Spinal cord (tissue), 10 donors: ENCODE measurements around the gene SHANK1. TPM values are rescaled to one million over a fixed set of nuclear protein-coding genes. Genes with fewer than 3 reads are reported as not detected.
A peak's percentile ranks its signal among the peaks of the same experiment; 100 is the strongest.

Source experiments
- DNase-seq, 6 donors: peaks; one replicate each; pipeline versions ENCODE4 v3.0.0 to v3.0.0-alpha.2; 2013 to 2015; ENCODE audit warnings: low spot score in 6 of 6, low read depth in 4 of 6
- H3K27ac ChIP-seq: one replicate; pipeline ENCODE4 v1.5.1; 2013; ENCODE audit warnings: low read depth, low read length, control low read depth
- H3K27me3 ChIP-seq: one replicate; pipeline ENCODE4 v1.6.1; 2013; ENCODE audit warnings: low read length; ENCODE audit not compliant: control insufficient read depth, insufficient read depth
- H3K36me3 ChIP-seq: one replicate; pipeline ENCODE4 v1.6.1; 2013; ENCODE audit warnings: low read length; ENCODE audit not compliant: control insufficient read depth, insufficient read depth
- H3K4me1 ChIP-seq: one replicate; pipeline ENCODE4 v1.6.1; 2013; ENCODE audit warnings: low read length; ENCODE audit not compliant: control insufficient read depth, insufficient read depth
- H3K4me3 ChIP-seq: one replicate; pipeline ENCODE4 v1.5.1; 2013; ENCODE audit warnings: low read depth, low read length, control low read depth
- H3K9me3 ChIP-seq: one replicate; pipeline ENCODE4 v1.6.1; 2013; ENCODE audit warnings: low read length; ENCODE audit not compliant: control insufficient read depth, insufficient read depth
- WGBS: methylation state at CpG from one replicate; pipeline ENCODE4 v1.1.5; 2013; ENCODE audit warnings: missing lambda C conversion rate; ENCODE audit not compliant: insufficient coverage; 5-methylcytosine and 5-hydroxymethylcytosine counted together
- polyA plus RNA-seq, 2 donors: library from polyadenylated mRNA; unstranded; fragments of 120-200 nt; gene quantifications; one replicate each; pipeline ENCODE4 v1.2.1, GENCODE V29; 2013; ENCODE audit not compliant: insufficient read length in 2 of 2
- total RNA-seq, 2 donors: library from RNA; depleted of rRNA in 1 of 2; stranded (reverse); fragments of 120-200 nt in 1 of 2; fragments of >200 nt in 1 of 2; gene quantifications; one replicate each; pipeline versions ENCODE4 v1.2.3 to v1.2.4, GENCODE V29; 2013 to 2014
- donor health status: healthy.

The SHANK1 gene
- total and polyA plus RNA-seq, 4 donors: 8.4 to 116 (median 61.9) TPM

- DNase-seq: peak in 1 of 6 donors; percentile 22
- no peak overlapping the region for H3K27ac ChIP-seq
- H3K36me3 ChIP-seq: no peaks in the 10 kb centered on the region
- H3K9me3 ChIP-seq: no peaks in the 10 kb centered on the region
- no peak overlapping the region for H3K4me3 ChIP-seq
- H3K4me1 ChIP-seq: no peaks in the 10 kb centered on the region
- peaks cover 3% of the 10 kb centered on the region for H3K27me3 ChIP-seq
- WGBS: 78% methylated on average over 16 of the region's 23 CpGs
These were observed 19.7 kb upstream of the SHANK1 start for GRCh38 chr19:50739132-50739913.

GRCh38 chr19:50736338-50736737 is 16.7 kb upstream of the SHANK1 start:
- no peaks in the 10 kb centered on the region for H3K4me1 ChIP-seq
- H3K4me3 ChIP-seq: no peak overlapping the region
- DNase-seq: no peak
- H3K27me3 ChIP-seq: peaks cover 3% of the 10 kb centered on the region
- 78% methylated on average over 2 of the region's 5 CpGs for WGBS
- no peaks in the 10 kb centered on the region for H3K36me3 ChIP-seq
- H3K9me3 ChIP-seq: no peaks in the 10 kb centered on the region
- H3K27ac ChIP-seq: no peak overlapping the region

DNA sequence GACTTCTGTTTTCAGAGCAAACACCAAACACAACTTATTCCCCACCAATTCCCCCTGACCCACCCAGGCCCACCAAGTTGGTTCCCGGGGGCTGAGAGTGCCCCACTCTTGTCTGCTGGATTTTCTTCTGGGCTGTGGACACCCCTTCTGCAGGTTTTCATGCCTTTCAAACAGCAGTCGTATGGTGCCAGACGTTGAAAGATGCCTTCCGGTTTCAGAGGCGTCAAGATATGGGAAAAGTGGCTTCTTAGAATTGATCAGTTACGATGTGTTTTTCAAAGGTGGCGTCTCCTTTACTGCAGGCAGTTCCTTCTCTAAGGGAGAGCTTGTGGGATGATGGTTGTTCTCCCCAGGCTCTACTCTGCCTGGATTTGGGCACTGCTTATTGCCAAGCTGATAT is 16.3 kb upstream of the SHANK1 start:
- H3K36me3 ChIP-seq: no peaks in the 10 kb centered on the region
- 89% methylated on average over 3 of the region's 7 CpGs for WGBS
- H3K27me3 ChIP-seq: peaks cover 3% of the 10 kb centered on the region

DNA sequence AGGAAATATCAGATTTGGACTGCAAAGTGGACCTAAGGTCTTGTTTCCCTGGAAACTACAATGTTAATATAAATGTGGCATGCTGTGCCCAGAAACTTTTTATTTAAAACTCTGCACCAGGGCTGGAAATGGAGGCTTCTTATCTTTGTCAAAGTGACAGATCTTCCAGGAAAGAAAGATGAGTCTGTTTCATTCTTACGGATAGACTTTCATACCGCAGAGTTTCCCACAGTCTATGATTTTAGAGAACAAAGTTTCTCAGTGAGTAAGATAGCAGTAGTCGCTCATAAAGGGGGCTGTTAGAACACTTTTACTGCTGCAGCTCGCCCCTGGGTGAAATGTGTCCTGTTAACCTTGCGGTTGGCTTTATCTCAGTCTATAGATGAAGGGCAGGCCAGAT is 10.3 kb upstream of the SHANK1 start:
- no peaks in the 10 kb centered on the region for H3K27me3 ChIP-seq
- 84% methylated on average over 3 of the region's 5 CpGs for WGBS
- no peaks in the 10 kb centered on the region for H3K9me3 ChIP-seq
- no peak overlapping the region for H3K4me3 ChIP-seq
- no peak overlapping the region for H3K27ac ChIP-seq
- H3K36me3 ChIP-seq: no peaks in the 10 kb centered on the region
- peaks cover 27% of the 10 kb centered on the region for H3K4me1 ChIP-seq
- no peak for DNase-seq

More for the DNA sequence above, 16.3 kb upstream of the SHANK1 start:
- Histone ChIP-seq H3K4me3 (no peak overlapping the region), H3K4me1 (no peaks in the 10 kb centered on the region), H3K9me3 (no peaks in the 10 kb centered on the region), H3K27ac (no peak overlapping the region)
- DNase-seq: no peak

DNA sequence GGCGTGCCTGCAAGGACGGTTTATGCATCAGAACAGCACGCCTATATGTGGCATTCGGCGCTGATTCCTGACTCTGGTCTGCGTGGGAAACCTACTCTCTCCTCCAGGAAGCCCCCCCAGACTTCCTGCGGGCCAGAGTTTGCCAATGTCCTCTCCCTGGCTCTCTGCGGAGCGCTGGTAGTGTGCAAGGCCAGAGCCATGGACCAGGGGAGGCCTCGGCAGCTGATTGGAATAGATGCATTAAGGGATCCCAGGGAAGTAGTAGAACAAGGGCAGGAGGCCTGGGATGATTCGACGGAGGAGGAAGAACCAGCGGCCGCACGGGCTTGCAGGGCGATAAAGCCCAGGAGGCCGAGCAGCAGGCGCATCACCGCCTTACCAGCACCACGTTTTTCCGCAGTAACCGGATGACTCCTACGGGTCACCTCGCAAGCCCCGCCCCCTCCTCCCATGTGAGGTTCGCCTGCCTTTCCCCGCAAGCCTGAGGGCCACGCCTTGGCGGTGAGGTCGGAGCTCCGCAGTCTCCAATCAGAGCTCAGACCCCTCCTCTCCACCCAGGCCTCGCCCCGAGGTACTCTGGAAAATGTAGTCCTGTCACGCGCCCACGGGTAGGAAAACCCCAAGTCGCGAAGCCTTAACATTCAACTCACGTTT is 8.6 kb upstream of the SHANK1 start:
- peak in 5 of 6 donors; percentile 64 to 98 (median 79) for DNase-seq
- H3K27me3 ChIP-seq: no peaks in the 10 kb centered on the region
- no peaks in the 10 kb centered on the region for H3K9me3 ChIP-seq
- H3K4me3 ChIP-seq: peak overlapping the region; percentile 21
- no peaks in the 10 kb centered on the region for H3K36me3 ChIP-seq
- WGBS: 11% methylated on average over 38 of the region's 39 CpGs
- peaks cover 39% of the 10 kb centered on the region for H3K4me1 ChIP-seq
- no peak overlapping the region for H3K27ac ChIP-seq

DNA sequence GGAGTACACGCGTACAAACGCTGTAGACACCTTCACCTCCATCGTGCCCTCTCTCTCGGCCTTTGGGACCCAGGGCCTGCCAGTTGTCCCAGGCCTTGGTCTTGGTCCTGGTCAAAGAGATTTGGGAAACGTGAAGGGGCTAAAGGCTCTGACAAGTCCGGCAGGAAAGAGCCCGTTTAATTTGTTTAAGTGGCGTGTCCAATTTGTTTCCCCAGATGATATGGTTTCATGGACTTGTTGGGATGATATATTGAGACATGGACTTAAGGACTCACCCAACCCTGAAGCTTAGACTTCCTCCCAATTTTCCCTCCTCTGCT is 6.3 kb upstream of the SHANK1 start:
- 57% methylated on average over 3 of the region's 9 CpGs for WGBS
- H3K36me3 ChIP-seq: no peaks in the 10 kb centered on the region
- H3K27ac ChIP-seq: no peak overlapping the region
- no peaks in the 10 kb centered on the region for H3K9me3 ChIP-seq
- peaks cover 48% of the 10 kb centered on the region for H3K4me1 ChIP-seq
- DNase-seq: no peak
- no peaks in the 10 kb centered on the region for H3K27me3 ChIP-seq
- peak overlapping the region; percentile 66 for H3K4me3 ChIP-seq

GRCh38 chr19:50725218-50725910 is 5.8 kb upstream of the SHANK1 start:
- DNase-seq: no peak
- Histone ChIP-seq H3K27me3 (no peaks in the 10 kb centered on the region), H3K4me1 (peaks cover 50% of the 10 kb centered on the region), H3K36me3 (no peaks in the 10 kb centered on the region), H3K27ac (peak overlapping the region; percentile 64), H3K9me3 (no peaks in the 10 kb centered on the region), H3K4me3 (peak overlapping the region; percentile 66)
- WGBS: 2% methylated on average over 52 of the region's 52 CpGs

GRCh38 chr19:50724522-50725217 is 5.1 kb upstream of the SHANK1 start:
- no peaks in the 10 kb centered on the region for H3K9me3 ChIP-seq
- peak overlapping the region; percentile 71 for H3K4me3 ChIP-seq
- 0% methylated on average over 65 of the region's 65 CpGs for WGBS
- H3K27ac ChIP-seq: peak overlapping the region; percentile 73
- DNase-seq: peak; percentile 94 to 100 (median 100)
- H3K4me1 ChIP-seq: peaks cover 55% of the 10 kb centered on the region
- no peaks in the 10 kb centered on the region for H3K27me3 ChIP-seq
- H3K36me3 ChIP-seq: no peaks in the 10 kb centered on the region

DNA sequence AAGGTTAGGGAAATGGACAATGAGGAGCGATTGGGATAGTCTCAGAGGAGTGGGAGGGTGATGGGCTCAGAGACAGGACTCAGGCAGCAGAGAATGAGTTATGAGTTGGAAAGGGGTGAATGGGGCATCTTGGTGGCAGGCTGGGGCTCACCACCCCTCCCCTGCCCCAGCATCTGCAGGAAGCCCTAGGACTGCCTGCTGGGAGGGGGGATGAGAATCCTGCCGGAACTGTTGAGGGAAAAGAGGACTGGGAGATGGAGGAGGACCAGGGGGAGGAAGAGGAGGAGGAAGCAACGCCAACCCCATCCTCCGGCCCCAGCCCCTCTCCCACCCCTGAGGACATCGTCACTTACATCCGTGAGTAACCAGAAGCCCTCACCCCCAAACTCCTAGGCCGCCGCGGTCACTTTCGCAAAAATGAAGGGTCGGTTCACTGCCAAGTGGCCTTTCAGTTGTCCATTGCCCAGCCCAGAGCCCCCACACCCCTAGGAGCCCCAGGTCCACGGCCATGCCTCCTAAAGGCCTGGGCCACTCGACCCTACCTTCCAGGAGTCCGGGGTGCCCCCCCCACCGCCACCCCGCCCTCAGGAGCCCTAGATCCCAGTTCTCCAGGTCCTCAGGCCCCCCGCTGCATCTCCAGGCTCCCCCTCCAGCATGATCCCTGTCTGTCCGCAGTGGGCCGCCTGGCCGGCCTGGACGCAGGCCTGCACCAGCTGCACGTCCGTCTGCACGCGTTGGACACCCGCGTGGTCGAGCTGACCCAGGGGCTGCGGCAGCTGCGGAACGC is 4.3 kb upstream of the SHANK1 start:
- H3K27me3 ChIP-seq: no peaks in the 10 kb centered on the region
- peaks cover 57% of the 10 kb centered on the region for H3K4me1 ChIP-seq
- H3K9me3 ChIP-seq: no peaks in the 10 kb centered on the region
- peak overlapping the region; percentile 69 for H3K27ac ChIP-seq
- 7% methylated on average over 27 of the region's 31 CpGs for WGBS
- peak overlapping the region; percentile 71 for H3K4me3 ChIP-seq
- no peak for DNase-seq
- no peaks in the 10 kb centered on the region for H3K36me3 ChIP-seq
